Gastrocnemius medialis (tissue), 4 donors: ENCODE results near the gene PAGR1. TPM values are rescaled to one million over a fixed set of nuclear protein-coding genes. Genes with fewer than 3 reads are reported as not detected.

ENCODE experiments used
- ATAC-seq, 2 donors: fragments of 150-250 bp; one replicate each; pipeline ENCODE4 v1.9.1; 2016
- DNase-seq, 2 donors: peaks; one replicate each; pipeline ENCODE4 v3.0.0-alpha.2; 2019
- H3K27ac ChIP-seq, 4 donors: fragments of 200-600 bp; sonication (generic); 1 replicate in 1 of 4; 2 replicates in 3 of 4; pipeline ENCODE4 v1.5.1; 2016 to 2018; ENCODE audit warnings: mild to moderate bottlenecking in 2 of 4, moderate library complexity in 1 of 4
- H3K27me3 ChIP-seq, 3 donors: fragments of 200-600 bp; sonication (generic) in 2 of 3; 1 replicate in 1 of 3; 2 replicates in 2 of 3; pipeline versions ENCODE4 v1.5.1 to v1.6.0; 2016 to 2019; ENCODE audit warnings: mild to moderate bottlenecking in 1 of 3, moderate library complexity in 1 of 3
- H3K36me3 ChIP-seq, 2 donors: fragments of 200-600 bp; sonication (generic) in 1 of 2; one replicate each; pipeline ENCODE4 v1.5.1; 2017 to 2018
- H3K4me1 ChIP-seq, 2 donors: fragments of 200-600 bp; sonication (generic) in 1 of 2; one replicate each; pipeline ENCODE4 v1.5.1; 2016 to 2017; ENCODE audit warnings: mild to moderate bottlenecking in 2 of 2
- H3K4me3 ChIP-seq, 4 donors: fragments of 200-600 bp; sonication (generic) in 3 of 4; 1 replicate in 1 of 4; 2 replicates in 3 of 4; pipeline ENCODE4 v1.5.1; 2016 to 2019; ENCODE audit warnings: mild to moderate bottlenecking in 2 of 4
- H3K9me3 ChIP-seq, 3 donors: fragments of 200-600 bp; sonication (generic) in 2 of 3; 1 replicate in 1 of 3; 2 replicates in 2 of 3; pipeline ENCODE4 v1.5.1; 2016 to 2019
- POLR2A ChIP-seq, 2 donors: fragments of 450-650 bp; IDR thresholded peaks; one replicate each; pipeline ENCODE4 v1.6.1; 2017; ENCODE audit warnings: antibody characterized with exemption in 2 of 2, mild to moderate bottlenecking in 2 of 2, moderate library complexity in 2 of 2
- in situ Hi-C, 4 donors: fragments of 200-750 bp; cut with MboI; loops; one replicate each; pipeline versions ENCODE4 v1.15.0 to v1.8.0; 2017; ENCODE audit warnings: low sequenced_read_pairs in 4 of 4
- intact Hi-C: fragments of 100-400 bp; cut with DNase I; formaldehyde crosslinking; loops from one replicate; pipeline ENCODE4 v1.15.1; 2023; ENCODE audit warnings: low total_unique reads
- total RNA-seq, 4 donors: library from RNA; depleted of rRNA; stranded (reverse); fragments of >200 nt; gene quantifications; one replicate each; pipeline versions ENCODE4 v1.1.0 to v1.2.3, GENCODE V29; 2016
- TF ChIP-seq, protein P1 (sequence below), 5 experiments: fragments of 450-650 bp in 3 of 5; fragments of 200-600 bp in 2 of 5; sonication (generic) in 2 of 5; IDR thresholded peaks in 4 of 5; conservative IDR thresholded peaks in 1 of 5; 1 replicate in 4 of 5; 2 replicates in 1 of 5; pipeline ENCODE4 v1.5.1; 2016 to 2019; ENCODE audit warnings: antibody characterized with exemption in 5 of 5, mild to moderate bottlenecking in 3 of 5, moderate library complexity in 3 of 5

The PAGR1 gene
- total RNA-seq, 4 donors from 2014 or later, result 15.5 to 29.2 (median 21.7) TPM

DNA sequence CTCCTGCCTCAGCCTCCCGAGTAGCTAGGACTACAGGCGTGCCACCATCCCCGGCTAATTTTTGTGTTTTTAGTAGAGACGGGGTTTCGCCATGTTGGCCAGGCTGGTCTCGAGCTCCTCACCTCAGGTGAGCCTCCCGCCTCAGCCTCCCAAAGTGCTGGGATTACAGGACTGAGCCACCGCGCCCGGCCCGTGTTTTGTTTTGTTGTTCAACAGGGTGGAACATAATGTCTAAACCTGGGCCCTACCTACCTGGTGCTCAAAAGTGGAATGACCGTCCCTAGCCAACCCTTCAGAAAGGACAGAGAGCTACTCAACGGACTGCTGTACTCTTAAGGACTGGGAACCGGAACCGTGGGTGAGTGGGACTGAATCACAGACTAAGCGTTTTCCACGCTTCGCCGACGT, 26.2 kb upstream of the PAGR1 start:
- Histone ChIP-seq H3K36me3 (no peaks in the 10 kb centered on the region), H3K9me3 (no peaks in the 10 kb centered on the region), H3K27ac (peak overlapping the region; percentile 89 to 95 (median 93)), H3K27me3 (no peaks in the 10 kb centered on the region), H3K4me1 (peaks cover 18 to 30% of the 10 kb centered on the region in 2 donors), H3K4me3 (peak overlapping the region; percentile 91 to 95 (median 92))
- ATAC-seq (peak; percentile 26 to 40), DNase-seq (no peak)
- in situ Hi-C loops (loop anchor here in 1 of 4 donors (10.0 kb wide), 1 partner anchor 75 kb away; no protein-coding TSS in a partner anchor), intact Hi-C loops (loop anchor here (1.0 to 10.0 kb wide), 7 partner anchors 16 to 1925 kb away; partner anchors contain the start of genes CDIPT, INO80E, KCTD13 and PAGR1)
- TF ChIP-seq POLR2A (IDR thresholded peaks at IDR 0.05), result no peak
- TF ChIP-seq, protein P1, sequence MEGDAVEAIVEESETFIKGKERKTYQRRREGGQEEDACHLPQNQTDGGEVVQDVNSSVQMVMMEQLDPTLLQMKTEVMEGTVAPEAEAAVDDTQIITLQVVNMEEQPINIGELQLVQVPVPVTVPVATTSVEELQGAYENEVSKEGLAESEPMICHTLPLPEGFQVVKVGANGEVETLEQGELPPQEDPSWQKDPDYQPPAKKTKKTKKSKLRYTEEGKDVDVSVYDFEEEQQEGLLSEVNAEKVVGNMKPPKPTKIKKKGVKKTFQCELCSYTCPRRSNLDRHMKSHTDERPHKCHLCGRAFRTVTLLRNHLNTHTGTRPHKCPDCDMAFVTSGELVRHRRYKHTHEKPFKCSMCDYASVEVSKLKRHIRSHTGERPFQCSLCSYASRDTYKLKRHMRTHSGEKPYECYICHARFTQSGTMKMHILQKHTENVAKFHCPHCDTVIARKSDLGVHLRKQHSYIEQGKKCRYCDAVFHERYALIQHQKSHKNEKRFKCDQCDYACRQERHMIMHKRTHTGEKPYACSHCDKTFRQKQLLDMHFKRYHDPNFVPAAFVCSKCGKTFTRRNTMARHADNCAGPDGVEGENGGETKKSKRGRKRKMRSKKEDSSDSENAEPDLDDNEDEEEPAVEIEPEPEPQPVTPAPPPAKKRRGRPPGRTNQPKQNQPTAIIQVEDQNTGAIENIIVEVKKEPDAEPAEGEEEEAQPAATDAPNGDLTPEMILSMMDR (IDR thresholded peaks at IDR 0.05 in 4 of 5, conservative IDR thresholded peaks at IDR 0.05 in 1 of 5), result no peak

DNA sequence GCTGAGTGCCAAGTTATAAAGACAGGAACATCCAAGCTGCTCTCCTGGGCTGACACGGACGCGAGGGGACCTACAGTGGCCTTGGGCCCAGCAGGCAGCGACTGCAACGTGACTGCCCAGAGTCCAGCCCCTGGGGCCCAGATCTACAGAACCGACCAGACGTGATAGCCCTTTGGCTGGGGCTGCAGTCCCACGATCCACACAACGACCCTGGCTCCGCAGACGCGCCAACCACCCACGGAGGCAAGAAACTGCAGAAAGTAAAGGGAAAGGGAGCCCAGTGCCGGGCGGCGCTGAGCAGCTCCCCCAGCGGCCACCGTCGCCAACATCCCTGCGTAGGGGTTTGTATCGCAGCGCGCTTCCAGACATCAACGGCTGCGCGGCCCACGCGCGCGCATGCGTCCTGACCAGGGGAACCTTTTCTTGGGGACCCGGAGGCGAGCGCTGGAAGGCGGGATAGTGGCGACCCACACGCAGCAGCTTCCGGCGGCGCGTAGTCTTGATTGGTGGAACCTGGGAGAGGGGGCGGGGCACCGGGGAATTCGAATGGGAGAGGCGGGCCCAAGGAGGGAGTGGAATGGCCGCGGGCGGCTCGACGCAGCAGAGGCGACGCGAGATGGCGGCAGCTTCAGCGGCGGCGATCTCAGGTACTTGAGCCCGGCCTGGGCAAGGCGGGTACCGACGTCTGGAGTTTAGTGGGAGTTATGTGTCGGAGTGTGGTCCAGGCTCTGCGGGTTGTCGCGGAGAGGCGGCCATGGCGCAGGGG, 25.6 kb upstream of the PAGR1 start, which contains the start of gene KIF22:
Gene KIF22, plus strand, starts transcription at position 569 of the 766 bp plus-strand sequence. Its CDS starts 9 bp downstream, at position 578.
- peak; percentile 99 for DNase-seq
- in situ Hi-C loops (no loop called here), intact Hi-C loops (loop anchor here (1.0 to 10.0 kb wide), 7 partner anchors 15 to 1924 kb away; partner anchors contain the start of genes CDIPT, INO80E, KCTD13 and PAGR1)
- no peaks in the 10 kb centered on the region for H3K9me3 ChIP-seq
- TF ChIP-seq, protein P1 (IDR thresholded peaks at IDR 0.05 in 4 of 5, conservative IDR thresholded peaks at IDR 0.05 in 1 of 5), result peak; percentile 68 to 89 (median 79)
- TF ChIP-seq POLR2A (IDR thresholded peaks at IDR 0.05), result peak; percentile 51 to 60
- H3K27ac ChIP-seq, result peak within 1 kb of the TSS; percentile 89 to 95 (median 93)
- H3K4me1 ChIP-seq, result peaks cover 18 to 24% of the 10 kb centered on the region in 2 donors
- ATAC-seq, result peak; percentile 96 to 98
- peak within 1 kb of the TSS; percentile 91 to 95 (median 92) for H3K4me3 ChIP-seq
- no peaks in the 10 kb centered on the region for H3K36me3 ChIP-seq
- no peaks in the 10 kb centered on the region for H3K27me3 ChIP-seq

DNA sequence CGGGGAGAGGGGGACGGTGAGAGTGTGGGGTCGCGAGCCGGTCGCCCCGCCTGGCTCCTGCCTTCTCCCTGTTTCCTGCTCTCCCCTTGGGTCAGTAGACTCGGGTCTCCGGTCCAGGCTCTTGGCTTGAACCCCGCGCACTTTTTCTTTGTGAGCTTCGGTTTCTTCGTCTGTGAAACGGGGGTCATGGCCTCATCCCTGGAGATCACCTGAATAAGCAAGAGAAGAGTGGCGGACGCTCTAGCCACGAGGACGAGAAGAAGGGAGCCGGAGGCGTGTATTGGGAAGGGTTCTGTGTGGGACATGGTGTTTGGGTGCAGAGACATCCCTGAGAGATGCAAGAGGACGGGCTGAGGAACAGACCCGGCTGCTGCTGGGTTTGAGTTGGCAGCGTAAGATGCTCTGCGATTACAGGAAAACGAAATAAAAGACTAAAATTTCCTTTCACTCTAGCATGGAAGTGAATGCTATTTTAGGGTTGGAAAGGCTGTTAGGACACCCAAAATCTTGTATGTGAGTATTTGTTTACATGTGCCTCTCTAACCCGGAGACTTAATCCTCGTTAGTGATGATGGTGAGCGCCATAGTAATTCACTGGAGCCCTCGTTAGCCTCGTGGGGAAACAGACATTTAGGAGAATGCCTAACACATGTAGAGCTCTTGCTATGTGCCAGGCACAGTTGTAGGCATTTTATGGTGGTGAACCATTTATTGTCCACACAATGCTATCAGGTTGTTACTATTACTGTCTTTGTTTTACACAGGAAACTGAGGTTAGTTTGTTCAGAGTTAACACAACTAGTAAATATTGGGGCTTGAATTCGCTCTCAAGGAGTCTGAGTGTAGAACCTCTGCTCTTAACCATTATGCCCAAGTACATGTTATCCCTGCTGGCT, 24.8 kb upstream of the PAGR1 start:
- no peaks in the 10 kb centered on the region for H3K36me3 ChIP-seq
- peak overlapping the region; percentile 60 to 95 (median 75) for H3K27ac ChIP-seq
- no peak for DNase-seq
- peaks cover 18 to 23% of the 10 kb centered on the region in 2 donors for H3K4me1 ChIP-seq
- peak overlapping the region; percentile 79 to 95 (median 92) for H3K4me3 ChIP-seq
- in situ Hi-C loops (no loop called here), intact Hi-C loops (loop anchor here (1.0 to 10.0 kb wide), 7 partner anchors 14 to 1924 kb away; partner anchors contain the start of genes CDIPT, INO80E, KCTD13 and PAGR1)
- H3K27me3 ChIP-seq, result no peaks in the 10 kb centered on the region
- TF ChIP-seq POLR2A (IDR thresholded peaks at IDR 0.05), result no peak
- TF ChIP-seq, protein P1 (IDR thresholded peaks at IDR 0.05 in 4 of 5, conservative IDR thresholded peaks at IDR 0.05 in 1 of 5), result no peak
- H3K9me3 ChIP-seq, result no peaks in the 10 kb centered on the region
- no peak for ATAC-seq
